HUES6 (cell line): Measurements from ENCODE around the gene PDE11A.

Experiments
- H3K27ac ChIP-seq: 2 replicates; pipeline ENCODE4 v1.7.0; 2013; ENCODE audit warnings: low read depth, mild to moderate bottlenecking, low read length, inconsistent platforms
- H3K27me3 ChIP-seq: 2 replicates; pipeline ENCODE4 v1.6.1; 2013; ENCODE audit warnings: low read length; ENCODE audit not compliant: control insufficient read depth, insufficient read depth
- H3K36me3 ChIP-seq: 2 replicates; pipeline ENCODE4 v1.6.1; 2013; ENCODE audit warnings: low read length; ENCODE audit not compliant: control insufficient read depth, insufficient read depth
- H3K4me1 ChIP-seq: 2 replicates; pipeline ENCODE4 v1.6.1; 2013; ENCODE audit warnings: low read length; ENCODE audit not compliant: control insufficient read depth, insufficient read depth
- H3K4me3 ChIP-seq: 2 replicates; pipeline ENCODE4 v1.5.1; 2013; ENCODE audit warnings: low read depth, low read length
- H3K9ac ChIP-seq: one replicate; pipeline ENCODE4 v1.6.1; 2013; ENCODE audit warnings: mild to moderate bottlenecking, low read length
- H3K9me3 ChIP-seq: 2 replicates; pipeline ENCODE4 v1.6.1; 2013; ENCODE audit warnings: low read depth, low read length; ENCODE audit not compliant: control insufficient read depth, insufficient read depth

PDE11A gene

DNA sequence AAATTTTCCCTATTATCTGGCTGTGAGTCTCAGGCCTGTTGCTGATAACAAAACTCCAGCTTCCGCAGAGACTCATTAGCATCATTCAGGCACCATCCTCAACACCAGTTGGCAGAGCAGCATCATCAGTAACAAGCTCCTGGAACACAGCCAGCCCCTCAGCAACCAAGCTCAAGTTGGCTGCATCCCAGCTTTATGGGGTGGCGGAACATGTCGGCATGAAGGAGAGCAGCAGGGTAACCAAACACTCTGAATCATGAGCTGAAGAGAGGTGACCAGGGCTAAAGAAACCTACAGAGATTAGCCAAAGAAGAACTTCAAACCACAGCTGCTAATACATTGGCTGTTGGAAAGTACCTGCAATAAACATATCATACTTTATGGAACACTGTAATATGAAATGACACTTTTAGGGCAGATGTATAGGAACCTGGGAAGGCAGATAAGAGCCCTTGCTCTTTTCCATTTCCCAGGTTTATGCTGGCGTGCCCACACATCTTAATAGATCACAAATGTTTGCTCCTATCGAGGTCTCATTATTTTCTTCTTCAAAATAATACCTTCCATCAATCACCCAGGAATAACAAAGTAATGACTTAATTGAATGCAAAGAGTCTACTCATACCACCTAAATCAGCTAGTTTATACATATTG, 63.8 kb downstream of the PDE11A start:
- Histone ChIP-seq H3K9ac (no peak overlapping the region), H3K9me3 (no peaks in the 10 kb centered on the region), H3K27ac (no peak overlapping the region), H3K27me3 (no peaks in the 10 kb centered on the region), H3K4me1 (no peaks in the 10 kb centered on the region), H3K36me3 (no peaks in the 10 kb centered on the region), H3K4me3 (no peak overlapping the region)

DNA sequence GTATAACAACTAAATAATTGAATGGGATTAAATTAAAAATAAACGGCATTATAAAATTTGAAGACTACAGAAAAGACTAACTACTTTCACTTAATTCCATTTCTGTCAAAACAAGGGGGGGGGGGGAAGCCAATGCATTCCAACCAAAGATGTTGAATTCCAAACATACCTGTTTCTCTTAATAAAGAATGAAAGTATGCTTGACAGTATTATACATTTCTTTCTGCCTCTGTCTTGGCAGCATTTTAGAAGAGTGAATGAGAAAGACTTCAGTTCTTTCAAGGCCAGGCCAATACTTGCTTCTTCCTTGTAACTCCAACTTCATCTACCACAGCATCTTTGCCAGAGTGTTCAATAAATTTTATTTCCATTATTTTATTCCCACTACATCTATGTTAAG, 65.9 kb downstream of the PDE11A start:
- Histone ChIP-seq H3K4me3 (no peak overlapping the region), H3K9me3 (no peaks in the 10 kb centered on the region), H3K27me3 (no peaks in the 10 kb centered on the region), H3K9ac (no peak overlapping the region), H3K4me1 (no peaks in the 10 kb centered on the region), H3K36me3 (no peaks in the 10 kb centered on the region), H3K27ac (no peak overlapping the region)

DNA sequence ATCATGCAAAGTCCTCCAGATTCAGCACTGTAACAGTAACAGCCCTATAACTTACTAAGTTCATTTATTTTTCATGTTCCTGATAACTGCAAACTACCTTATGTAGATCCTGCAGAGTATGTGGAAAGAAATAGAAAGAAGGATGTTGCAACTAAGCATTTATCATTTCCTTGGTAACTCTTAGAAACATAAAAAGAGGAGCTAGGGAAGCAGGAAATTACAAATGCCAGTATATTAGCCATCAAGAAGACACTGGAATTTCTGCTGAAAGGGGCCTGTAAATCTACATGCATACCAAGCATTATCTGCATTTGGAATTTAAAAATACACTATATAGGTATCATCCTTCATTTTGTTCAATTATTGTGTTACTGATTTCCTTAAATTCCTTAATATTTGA, 66.8 kb downstream of the PDE11A start:
- H3K27me3 ChIP-seq: no peaks in the 10 kb centered on the region
- no peaks in the 10 kb centered on the region for H3K4me1 ChIP-seq
- no peak overlapping the region for H3K27ac ChIP-seq
- no peak overlapping the region for H3K9ac ChIP-seq
- no peaks in the 10 kb centered on the region for H3K36me3 ChIP-seq
- no peak overlapping the region for H3K4me3 ChIP-seq
- H3K9me3 ChIP-seq: no peaks in the 10 kb centered on the region

DNA sequence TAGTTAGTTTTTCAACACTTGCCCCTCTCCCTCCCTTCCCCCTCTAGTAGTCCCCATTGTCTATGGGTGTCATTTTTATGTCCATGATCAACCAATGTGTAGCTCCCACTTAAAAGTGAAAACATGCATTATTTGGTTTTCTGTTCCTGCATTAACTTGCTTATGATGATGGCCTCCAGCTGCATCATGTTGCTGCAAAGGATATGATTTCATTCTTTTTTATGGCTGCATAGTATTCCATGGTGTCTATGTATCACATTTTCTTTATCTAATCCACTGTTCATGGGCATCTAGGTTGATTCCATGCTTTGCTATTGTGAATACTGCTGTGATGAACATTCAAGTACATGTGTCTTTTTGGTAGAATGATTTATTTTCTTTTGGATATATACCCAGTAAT, 70.5 kb downstream of the PDE11A start:
- Histone ChIP-seq H3K27ac (no peak overlapping the region), H3K4me1 (no peaks in the 10 kb centered on the region), H3K27me3 (no peaks in the 10 kb centered on the region), H3K9me3 (no peaks in the 10 kb centered on the region), H3K4me3 (no peak overlapping the region), H3K36me3 (no peaks in the 10 kb centered on the region), H3K9ac (no peak overlapping the region)

DNA sequence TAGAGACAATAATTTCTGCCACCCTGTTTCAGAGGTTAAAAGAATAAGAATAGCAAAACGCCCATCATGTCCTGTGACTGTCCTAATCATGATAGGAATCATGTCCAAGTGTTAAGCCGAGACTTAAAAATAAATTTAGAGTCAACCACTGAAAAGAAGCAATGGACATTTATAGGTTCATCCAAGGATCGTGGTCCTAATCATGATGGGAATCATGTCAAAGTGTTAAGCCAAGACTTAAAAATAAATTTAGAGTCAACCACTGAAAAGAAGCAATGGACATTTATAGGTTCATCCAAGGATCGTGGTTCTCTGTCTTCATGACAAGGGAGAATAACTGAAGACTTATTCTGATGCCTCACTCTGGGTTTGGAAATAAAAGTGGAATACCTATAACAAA, 73.6 kb downstream of the PDE11A start:
- no peak overlapping the region for H3K9ac ChIP-seq
- H3K4me3 ChIP-seq: no peak overlapping the region
- H3K9me3 ChIP-seq: no peaks in the 10 kb centered on the region
- no peaks in the 10 kb centered on the region for H3K27me3 ChIP-seq
- no peaks in the 10 kb centered on the region for H3K36me3 ChIP-seq
- no peak overlapping the region for H3K27ac ChIP-seq
- H3K4me1 ChIP-seq: no peaks in the 10 kb centered on the region

DNA sequence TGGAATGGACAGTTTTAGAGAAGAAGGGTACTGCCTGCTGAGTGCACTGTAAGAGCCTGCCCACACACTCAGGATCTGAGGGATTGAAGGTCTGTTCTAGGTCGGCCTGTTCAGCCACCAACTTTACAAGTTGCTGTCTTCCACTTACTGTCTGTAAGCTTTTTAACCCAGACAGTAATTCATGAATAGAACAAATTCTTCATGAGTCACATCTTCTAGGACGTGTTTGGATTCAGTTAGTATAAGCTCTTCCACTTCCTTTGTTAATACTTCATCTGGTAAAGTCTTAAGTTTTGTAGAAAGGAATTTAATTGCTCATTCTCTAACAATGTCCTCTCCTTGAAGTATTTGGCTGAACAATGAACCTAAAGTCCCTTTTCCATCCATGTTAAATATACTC, 74.6 kb downstream of the PDE11A start:
- H3K27ac ChIP-seq: no peak overlapping the region
- no peak overlapping the region for H3K4me3 ChIP-seq
- H3K9me3 ChIP-seq: no peaks in the 10 kb centered on the region
- H3K27me3 ChIP-seq: no peaks in the 10 kb centered on the region
- no peaks in the 10 kb centered on the region for H3K4me1 ChIP-seq
- H3K36me3 ChIP-seq: no peaks in the 10 kb centered on the region
- H3K9ac ChIP-seq: no peak overlapping the region

DNA sequence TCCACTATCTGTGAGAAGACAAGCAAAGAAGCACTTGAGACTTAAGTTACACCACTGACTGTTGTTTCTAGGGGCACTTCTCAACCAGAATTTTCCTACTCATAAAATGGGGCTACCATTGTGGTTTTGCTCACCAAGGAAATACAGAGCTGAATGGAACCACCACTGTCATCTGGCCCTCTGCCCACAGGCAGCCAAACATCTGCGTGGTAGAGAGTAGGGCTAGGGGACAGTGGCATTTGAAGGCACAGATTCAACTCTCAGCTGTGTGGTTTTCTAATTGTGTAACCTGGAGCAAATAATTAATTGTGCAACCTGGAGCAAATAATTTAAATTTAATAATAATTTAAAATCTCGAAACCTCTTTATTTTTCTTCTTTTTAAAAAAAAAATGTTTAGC, 79.6 kb downstream of the PDE11A start:
- Histone ChIP-seq H3K36me3 (no peaks in the 10 kb centered on the region), H3K9ac (no peak overlapping the region), H3K4me1 (no peaks in the 10 kb centered on the region), H3K9me3 (no peaks in the 10 kb centered on the region), H3K27ac (no peak overlapping the region), H3K4me3 (no peak overlapping the region), H3K27me3 (no peaks in the 10 kb centered on the region)

DNA sequence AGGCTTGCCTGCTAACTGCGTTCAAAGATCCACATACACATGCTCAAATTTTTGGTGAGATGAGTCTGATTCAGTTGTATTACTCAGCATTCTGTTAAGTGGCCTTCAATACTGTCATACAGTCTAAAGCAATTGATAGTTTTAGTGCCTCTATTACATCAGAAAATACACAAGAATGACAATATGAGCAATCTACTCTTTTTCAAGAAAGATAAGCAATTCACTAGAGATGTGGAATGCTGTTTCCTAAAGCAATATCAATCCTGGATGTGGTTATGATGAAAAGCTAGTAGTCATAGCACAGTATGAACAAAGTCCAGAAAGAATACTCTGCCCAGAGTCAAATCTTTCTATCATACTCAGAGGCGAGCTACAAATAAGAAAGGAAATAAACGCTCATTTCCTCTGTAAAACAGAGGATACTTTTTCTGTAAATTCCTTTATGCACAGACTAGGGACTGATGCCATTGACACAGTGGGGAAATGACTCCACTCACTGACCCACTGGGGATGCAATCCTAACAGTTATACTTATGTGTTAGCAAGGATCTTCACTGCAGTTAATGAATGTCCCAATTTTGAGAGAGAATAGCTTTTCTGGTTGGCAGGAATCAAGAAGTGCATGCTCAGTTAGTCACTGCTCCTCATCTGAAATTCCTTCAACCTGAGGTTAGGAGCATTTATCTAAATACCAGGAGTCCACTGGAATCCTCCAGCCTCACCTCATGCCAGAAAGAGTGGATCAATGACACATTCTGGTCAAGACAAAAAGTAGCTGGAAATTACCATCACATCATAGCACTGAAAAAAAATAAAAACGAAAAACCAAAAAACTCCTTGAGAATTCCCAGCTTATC, 83.3 kb downstream of the PDE11A start:
- no peak overlapping the region for H3K9ac ChIP-seq
- no peak overlapping the region for H3K4me3 ChIP-seq
- no peaks in the 10 kb centered on the region for H3K36me3 ChIP-seq
- H3K27me3 ChIP-seq: no peaks in the 10 kb centered on the region
- no peak overlapping the region for H3K27ac ChIP-seq
- H3K4me1 ChIP-seq: no peaks in the 10 kb centered on the region
- H3K9me3 ChIP-seq: no peaks in the 10 kb centered on the region

DNA sequence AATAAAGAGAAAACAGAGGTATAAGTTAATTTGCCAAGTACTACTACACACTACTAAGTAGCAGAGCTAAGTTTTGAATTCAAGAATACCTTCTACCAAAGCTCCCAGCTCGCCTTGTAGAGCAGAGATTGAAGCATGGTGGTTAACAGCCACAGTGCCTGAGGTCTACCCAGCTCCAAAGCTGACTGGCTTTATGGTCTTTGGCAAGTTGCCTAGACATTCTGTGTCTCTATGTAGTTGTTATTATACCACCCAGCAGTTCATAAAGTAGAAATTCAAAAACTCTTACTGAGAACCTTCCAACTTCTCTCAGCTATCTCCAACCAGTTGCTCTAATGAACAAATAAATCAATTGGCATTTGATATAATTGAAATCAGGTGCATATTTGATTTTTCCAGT, 87.8 kb downstream of the PDE11A start:
- Histone ChIP-seq H3K9me3 (no peaks in the 10 kb centered on the region), H3K9ac (no peak overlapping the region), H3K4me3 (no peak overlapping the region), H3K27ac (no peak overlapping the region), H3K27me3 (no peaks in the 10 kb centered on the region), H3K4me1 (no peaks in the 10 kb centered on the region), H3K36me3 (no peaks in the 10 kb centered on the region)

DNA sequence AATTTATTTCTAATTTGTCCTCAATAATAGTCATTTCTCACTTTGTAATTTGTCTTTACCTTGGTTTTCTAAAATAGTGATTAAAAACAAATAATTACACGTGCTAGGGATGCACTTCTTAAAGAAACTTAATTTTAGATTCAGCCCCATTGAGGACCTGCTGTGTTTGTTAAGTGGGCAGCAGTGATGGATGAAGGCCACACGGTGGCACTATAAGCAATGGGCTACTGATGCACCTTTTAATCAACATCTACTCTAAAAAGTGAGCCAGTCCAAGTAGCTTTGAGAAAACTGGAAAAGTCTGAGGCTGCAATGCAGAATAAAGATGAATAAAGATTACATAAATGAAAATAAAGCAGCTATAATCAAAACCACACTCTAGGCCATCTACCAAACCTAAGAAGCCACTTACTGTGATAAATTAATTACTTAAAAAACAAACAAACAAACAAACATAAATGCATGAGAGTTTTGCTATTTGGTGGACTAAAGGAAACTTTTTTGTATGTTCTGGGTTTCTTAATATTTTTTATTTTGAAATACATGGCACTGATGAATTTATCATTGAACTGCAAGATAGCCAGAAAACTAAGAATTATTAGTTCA, 89.3 kb downstream of the PDE11A start:
- no peaks in the 10 kb centered on the region for H3K9me3 ChIP-seq
- no peak overlapping the region for H3K9ac ChIP-seq
- no peak overlapping the region for H3K27ac ChIP-seq
- H3K4me3 ChIP-seq: no peak overlapping the region
- H3K4me1 ChIP-seq: no peaks in the 10 kb centered on the region
- no peaks in the 10 kb centered on the region for H3K36me3 ChIP-seq
- no peaks in the 10 kb centered on the region for H3K27me3 ChIP-seq

DNA sequence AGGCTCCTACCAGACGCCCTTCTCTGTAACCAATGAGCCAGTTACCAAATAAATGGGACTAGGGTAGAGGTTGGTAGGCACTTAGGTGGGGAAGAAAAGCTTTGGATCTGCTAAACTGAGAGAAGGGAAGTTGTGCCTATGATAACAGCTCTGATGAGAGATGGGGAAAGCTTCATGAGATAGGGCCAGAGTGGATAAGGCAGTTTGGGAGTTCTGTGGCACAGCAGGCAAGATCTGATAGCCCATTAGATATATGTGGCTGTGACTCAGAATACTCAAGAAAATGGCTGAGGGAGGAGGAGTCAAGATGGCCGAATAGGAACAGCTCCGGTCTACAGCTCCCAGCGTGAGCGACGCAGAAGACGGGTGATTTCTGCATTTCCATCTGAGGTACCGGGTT, 99.8 kb downstream of the PDE11A start:
- H3K9me3 ChIP-seq: peaks cover 9% of the 10 kb centered on the region; the same call in 1 of the 2 replicates

More for the DNA sequence above, 99.8 kb downstream of the PDE11A start:
- Histone ChIP-seq H3K27ac (no peak overlapping the region), H3K4me1 (peaks cover 5% of the 10 kb centered on the region), H3K27me3 (no peaks in the 10 kb centered on the region), H3K36me3 (no peaks in the 10 kb centered on the region), H3K9ac (peak overlapping the region; percentile 3), H3K4me3 (peak overlapping the region; percentile 44)
